ENCODE results near the gene SLC13A3. TPM values are rescaled to one million over a fixed set of nuclear protein-coding genes. Genes with fewer than 3 reads are reported as not detected.
A peak's percentile ranks its signal among the peaks of the same experiment; 100 is the strongest.

The SLC13A3 gene
- total and polyA plus RNA-seq, 4 donors = 1.5 to 10.7 (median 8.3) TPM

- Histone ChIP-seq H3K9ac (ENCODE audit: low read depth in 1 of 2, low read length in 2 of 2) (no peak overlapping the region), H3K27ac (ENCODE audit: low read depth in 1 of 2, low read length in 2 of 2) (no peak overlapping the region), H3K4me1 (ENCODE audit: control insufficient read depth in 4 of 4, insufficient read depth in 4 of 4, low read length in 3 of 4) (peaks cover 6 to 42% (median 25%) of the 10 kb centered on the region in 4 donors), H3K27me3 (ENCODE audit: control insufficient read depth in 4 of 4, insufficient read depth in 4 of 4, low read length in 3 of 4) (no peaks in the 10 kb centered on the region), H3K9me3 (ENCODE audit: control insufficient read depth in 4 of 4, low read length in 3 of 4) (no peaks in the 10 kb centered on the region), H3K4me3 (ENCODE audit: low read depth in 1 of 3, low read length in 3 of 3) (peak overlapping the region in 2 of 3 donors; percentile 40 to 49), H3K36me3 (ENCODE audit: control insufficient read depth in 4 of 4, insufficient read depth in 3 of 4, low read depth in 1 of 4, low read length in 3 of 4) (peaks cover 0 to 7% (median 4%) of the 10 kb centered on the region in 4 donors)
- no peak for TF ChIP-seq HNF4G (IDR thresholded peaks at IDR 0.05)
- TF ChIP-seq FOXA2 (IDR thresholded peaks at IDR 0.05) = no peak
- no peak for TF ChIP-seq RXRA (IDR thresholded peaks at IDR 0.05)
- no peak for TF ChIP-seq SP1 (IDR thresholded peaks at IDR 0.05)
- no peak for TF ChIP-seq CTCF (IDR thresholded peaks at IDR 0.05; ENCODE audit: low read depth, low read length, missing input control)
- no peak for TF ChIP-seq NR2F2 (IDR thresholded peaks at IDR 0.05)
- no peak for TF ChIP-seq FOXA1 (IDR thresholded peaks at IDR 0.05)
- TF ChIP-seq, protein P1, sequence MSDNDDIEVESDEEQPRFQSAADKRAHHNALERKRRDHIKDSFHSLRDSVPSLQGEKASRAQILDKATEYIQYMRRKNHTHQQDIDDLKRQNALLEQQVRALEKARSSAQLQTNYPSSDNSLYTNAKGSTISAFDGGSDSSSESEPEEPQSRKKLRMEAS (IDR thresholded peaks at IDR 0.05) = no peak
- TF ChIP-seq HNF4A (conservative IDR thresholded peaks at IDR 0.05) = no peak
- TF ChIP-seq EGR1 (IDR thresholded peaks at IDR 0.05; ENCODE audit: low read depth in 2 of 2) = no peak
- no peak for TF ChIP-seq JUND (IDR thresholded peaks at IDR 0.05)
- TF ChIP-seq GABPA (IDR thresholded peaks at IDR 0.05 in 1 of 2, conservative IDR thresholded peaks at IDR 0.05 in 1 of 2) = no peak
- no peak for TF ChIP-seq YY1 (IDR thresholded peaks at IDR 0.05)
- no peak for TF ChIP-seq ZBTB33 (IDR thresholded peaks at IDR 0.05)
- TF ChIP-seq RAD21 (IDR thresholded peaks at IDR 0.05) = no peak
- no peak for TF ChIP-seq TAF1 (conservative IDR thresholded peaks at IDR 0.05)
- no peak for TF ChIP-seq REST (IDR thresholded peaks at IDR 0.05)
- TF ChIP-seq ATF3 (IDR thresholded peaks at IDR 0.05) = no peak
- no peak for DNase-seq (ENCODE audit: low spot score)
- WGBS = 61% methylated on average over 8 of the region's 8 CpGs
Observed at GRCh38 chr20:46683668-46683938, 32.3 kb upstream of the SLC13A3 start.

Data from liver (tissue), 9 donors.